GM21717 (cell line): ENCODE measurements around the gene PPARG.
"Not testable (repeated sequence)": the region's sequence is repeated elsewhere in the genome, so short reads cannot be mapped to it uniquely, and the experiment has no call there.

Source experiments
- ATAC-seq: cut with Tn5 transposase; IDR thresholded peaks from one replicate; pipeline ENCODE4 v1.9.1; 2021; ENCODE audit warnings: mild to moderate bottlenecking, moderate library complexity; ENCODE audit not compliant: unreplicated experiment

Gene PPARG

DNA sequence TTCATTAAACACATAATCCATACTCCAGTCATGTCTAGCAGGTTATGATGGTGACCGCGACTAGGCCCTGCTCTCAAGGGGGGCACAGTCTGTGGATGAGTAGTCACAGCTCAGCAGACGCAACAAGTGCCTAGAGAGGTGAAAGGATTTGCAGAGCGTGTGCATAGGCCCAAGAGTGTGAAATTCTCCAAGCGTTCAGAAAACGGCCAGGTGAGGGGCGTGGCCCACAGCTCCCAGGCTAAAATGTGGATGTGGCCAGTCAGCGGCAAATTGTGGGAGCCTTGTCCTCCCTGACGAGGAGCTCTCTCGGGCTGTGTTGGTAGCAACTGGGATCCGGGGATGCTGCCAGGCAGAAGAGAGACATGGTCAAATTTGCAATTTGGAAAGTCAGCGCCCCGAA, 149.0 kb downstream of the PPARG start:
- ATAC-seq, result no peak

DNA sequence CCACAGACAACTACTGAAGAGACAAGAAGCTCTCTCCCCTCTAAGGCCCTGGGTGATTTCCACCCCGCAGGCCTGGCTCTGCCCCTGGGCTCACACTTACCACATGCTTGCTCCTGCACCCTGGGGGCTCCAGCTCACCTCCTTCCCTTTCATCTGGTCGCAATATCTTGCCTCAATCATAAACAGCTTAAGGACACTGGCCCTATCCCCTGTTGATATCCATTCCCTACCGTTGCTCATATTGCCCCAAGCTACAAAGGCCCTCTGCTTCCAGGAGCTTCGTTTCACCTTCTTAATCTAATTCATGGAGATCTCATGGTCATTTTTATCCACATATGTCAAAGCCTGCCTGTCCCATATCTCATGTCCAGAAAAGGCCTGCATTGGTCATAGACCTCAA, 149.4 kb downstream of the PPARG start:
- no peak for ATAC-seq

DNA sequence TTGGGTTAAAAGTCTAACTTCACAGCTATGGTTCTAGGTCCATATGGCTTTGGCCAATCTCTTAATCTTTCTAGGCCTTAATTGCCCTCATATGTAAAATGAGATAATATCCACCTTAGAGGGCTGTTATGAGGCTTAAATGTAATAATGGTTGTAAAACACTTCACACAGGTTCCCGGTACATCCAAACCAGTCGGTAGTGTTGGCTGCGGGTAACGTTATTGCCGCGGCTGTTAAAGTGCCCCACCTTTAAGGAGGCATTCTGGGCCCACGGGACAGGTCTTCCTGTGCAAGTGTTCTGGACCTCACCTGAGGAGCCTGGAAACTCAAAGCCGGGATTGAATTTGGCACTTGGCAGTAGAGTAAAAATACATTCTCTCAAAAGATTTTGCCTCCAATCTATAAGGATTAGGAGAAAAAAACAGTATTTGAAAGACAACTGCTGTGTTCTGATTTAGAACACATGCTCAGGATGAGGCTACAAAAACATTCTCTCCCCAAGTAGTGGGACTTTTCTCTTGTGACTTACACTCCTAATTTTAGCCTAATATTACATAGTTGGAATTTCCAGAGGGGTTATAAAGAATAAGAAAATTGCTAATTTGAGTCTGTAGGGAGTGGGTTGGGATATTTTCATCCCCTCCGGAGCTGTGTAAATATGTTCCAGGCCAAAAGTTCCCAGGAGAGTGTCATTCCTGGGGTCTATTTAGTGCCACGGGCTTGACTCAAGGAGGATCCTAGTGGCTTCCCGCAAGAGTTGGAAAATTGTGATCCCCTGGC, 150.5 kb downstream of the PPARG start:
- ATAC-seq, result no peak

DNA sequence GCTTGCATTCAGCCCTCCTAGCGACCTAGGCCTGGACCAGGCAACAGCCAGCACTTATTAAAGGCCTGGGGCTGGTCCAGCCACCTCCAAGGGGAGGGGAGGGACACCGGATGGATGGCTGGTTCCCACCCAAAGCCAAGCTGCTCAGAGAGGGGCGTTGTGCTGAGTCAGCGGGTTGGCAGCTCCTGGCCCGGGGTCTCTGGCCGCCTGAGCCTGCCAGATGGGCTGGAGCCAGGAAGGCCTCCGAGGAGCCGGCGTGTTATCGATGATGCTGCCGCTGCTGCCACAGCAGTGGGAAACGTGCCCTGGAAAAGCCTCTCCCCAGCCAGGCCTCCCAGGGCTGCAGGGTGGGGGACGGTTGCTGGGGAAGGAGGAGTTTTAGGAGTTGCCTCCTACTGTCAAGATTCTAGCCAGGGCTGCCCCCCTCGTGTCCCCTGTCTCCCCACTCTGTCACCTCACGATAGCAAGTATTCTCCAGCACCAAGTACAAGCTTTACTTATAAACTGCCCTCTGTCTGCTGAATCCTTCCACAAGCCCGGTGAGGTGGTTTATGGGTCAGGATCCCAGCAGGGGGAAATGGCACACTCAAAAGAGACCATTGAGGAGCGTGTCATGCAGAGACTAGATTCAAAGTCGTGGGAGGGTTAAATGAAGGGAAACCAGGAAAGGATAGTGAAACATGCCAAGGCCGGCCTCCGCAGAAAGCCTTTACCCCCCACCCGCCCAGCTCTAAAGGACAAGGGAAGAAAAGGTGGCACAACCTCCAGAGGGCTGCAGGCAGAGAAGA, 152.3 kb downstream of the PPARG start:
- no peak for ATAC-seq

DNA sequence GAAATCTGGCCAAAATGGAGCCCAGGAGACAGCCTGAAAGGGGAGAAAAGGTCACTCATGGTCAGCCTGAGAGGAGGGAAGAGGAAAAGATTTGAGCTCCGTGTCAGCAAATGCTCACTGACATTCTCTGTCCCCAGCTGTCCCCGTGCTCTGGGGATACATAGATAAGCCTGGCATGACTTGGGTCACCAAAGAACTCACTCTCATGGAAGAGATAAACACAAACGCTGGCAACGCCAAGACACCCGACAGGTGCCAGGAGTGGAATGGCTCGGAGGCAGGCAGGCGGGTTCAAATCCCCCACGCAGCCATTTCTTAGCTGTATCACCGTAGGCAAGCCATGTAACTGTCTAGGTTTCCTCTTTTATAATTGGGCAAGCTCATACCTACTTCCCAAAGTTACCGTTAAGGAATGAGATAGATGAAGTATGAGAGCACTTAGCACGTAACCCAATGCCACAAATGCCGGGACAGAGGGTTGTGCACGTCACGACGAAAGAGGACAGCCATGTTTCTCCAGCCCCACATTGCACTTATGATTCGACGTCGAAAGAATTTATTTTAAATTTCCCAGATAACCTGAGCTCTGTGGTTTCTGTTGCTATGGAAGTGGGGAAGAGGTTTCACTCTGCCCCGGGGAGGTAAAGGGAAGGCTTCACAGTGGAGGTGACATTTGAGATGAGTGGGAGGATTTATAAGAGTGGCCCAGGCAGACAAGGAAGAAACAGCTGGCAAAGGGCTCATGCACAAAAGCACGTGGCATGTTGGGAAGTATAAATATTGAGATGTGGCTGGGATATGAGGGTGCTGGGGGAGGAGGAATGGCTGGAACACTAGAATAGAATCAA, 154.0 kb downstream of the PPARG start:
- ATAC-seq, result no peak

DNA sequence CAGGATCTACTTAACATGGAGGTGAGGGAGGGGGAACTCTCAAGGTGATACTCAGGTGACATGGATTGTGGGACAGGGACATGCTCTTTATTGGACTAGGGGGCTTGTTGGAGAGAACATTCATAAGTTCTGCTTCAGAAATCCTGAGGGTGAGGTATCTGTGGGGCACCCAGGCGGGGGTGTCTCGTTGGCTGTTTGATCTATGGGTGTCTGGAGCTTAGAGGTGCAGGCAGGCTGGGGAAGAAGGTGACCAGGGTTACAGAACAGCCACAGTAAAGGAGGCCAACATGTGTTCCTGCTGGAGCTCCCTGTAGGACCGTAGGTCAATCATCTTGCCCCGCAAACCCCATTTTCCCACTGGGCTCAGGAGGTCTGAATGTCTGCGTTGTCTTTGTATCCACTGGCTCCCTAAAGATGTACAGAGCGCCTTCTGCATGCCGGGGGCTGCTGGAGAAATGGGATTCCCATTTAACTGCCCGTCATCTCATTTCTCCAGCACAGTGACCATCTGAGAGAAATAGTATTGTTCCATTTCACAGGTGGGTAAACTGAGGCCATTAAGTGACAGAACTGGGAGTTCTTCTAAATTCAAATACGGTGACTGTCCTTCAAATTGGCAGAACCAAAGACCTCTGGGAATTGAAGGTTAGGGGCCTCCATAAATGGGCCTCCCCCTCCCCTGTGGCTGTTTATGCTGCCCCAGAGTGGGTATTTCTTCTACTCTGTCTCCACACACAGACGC, 155.1 kb downstream of the PPARG start:
- no peak for ATAC-seq

DNA sequence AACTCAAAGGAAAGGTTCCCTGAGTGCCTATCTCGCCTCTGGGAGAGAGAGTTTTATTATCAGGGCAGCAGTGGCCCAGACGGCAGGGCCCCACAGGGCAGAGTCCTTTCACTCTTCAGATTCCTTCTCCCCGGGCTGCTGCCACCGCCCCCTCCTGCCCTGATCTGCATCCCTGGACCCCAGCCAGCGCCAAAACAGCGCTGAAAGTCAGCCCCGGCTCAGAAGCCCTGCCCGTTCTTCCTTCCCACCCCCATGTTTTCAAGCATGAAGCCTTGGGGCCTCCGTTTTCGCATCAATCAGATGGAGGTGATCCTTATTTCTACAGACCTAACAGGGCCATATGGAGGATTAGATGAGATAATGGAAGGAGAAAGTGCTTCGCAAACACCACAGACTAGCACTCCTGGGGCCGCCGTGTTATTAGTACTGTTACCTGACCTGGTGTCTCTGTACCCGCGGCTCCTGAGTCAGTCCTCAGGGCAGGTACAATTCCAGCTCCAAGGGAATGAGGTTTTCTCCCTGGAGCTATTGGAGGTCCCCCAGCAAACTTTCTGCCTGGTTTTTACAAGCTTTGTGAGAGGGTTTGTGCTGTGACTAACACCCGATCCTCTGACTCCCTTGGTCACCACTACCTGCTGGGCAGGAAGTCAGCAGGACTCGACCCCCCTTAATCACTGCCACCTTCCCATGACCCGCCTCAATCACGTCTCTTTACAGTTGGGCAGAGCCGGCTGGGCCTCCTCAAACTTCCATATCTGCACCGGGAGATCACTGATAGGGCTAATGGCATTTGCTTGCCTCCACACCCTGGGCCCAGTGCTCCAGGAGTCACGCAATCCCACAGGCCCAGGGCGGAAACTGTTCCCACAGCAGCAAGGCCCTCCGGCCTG, 156.0 kb downstream of the PPARG start:
- no peak for ATAC-seq

DNA sequence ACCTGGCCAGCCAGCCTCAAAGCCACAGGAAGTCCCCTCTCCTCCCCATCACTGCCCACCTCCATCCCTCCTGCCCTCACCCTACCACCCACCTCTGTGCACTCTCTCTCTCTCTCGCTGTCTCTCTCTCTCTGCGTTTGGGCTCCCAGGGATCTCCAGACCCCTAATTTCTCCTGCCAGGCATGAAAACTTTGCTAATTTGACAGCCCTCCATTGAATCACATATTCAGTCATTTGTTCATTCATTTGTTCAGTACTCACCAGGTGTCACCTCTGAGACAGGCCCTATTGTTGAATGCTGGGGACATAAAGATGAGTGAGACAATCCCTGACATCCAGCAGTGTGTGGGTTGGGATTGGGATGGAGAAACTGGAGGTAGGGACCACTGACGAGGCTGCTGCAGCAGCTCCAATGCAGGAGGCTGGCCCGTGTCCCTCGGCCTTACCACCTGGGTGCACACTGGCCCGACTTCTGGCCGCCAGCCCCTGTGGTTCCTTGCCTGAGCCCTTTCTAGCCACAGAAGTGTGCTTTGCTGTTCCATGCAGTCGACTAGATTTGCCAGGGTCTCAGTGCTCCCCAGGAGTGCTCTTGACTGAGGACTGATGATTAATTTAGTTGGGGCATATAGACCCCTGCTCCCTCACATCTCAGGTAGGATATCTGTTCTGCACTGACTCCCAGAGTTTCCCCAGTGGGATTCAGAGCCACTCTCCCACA, 156.8 kb downstream of the PPARG start:
- ATAC-seq, result no peak

DNA sequence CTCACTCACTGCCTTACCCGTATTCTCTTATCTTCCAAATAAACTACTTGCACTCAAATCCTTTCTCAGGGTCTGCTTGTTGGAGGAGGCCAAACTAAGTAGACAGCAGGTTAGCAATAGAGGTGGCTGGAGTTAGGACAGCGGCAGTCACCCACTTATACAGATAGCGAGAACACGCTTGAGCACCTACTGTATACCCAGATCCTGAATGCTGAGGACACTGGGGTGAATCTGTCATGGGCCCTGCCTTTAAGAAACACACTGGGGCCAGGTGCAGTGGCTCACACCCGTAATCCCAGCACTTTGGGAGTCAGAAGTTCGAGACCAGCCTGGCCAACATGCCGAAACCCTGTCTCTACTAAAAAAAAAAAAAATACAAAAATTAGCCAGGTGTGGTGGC, 157.4 kb downstream of the PPARG start:
- ATAC-seq, result no peak

DNA sequence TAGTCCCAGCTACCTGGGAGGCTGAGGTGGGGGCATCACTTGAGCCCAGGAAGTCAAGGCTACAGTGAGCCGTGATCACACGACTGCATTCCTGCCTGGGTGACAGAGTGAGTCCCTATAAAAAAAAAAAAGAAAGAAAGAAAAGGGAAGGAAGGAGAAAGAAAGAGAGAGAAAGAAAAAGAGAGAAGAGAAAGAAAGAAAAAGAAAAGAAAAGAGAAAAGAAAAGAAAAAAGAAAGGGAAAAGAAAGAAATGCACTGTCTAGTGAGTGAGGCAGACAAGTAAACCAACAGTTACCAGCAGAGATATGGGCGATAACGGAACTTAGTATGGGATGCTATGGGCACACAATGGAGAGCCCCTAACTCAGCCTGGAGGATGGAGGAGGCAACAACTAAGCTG, 158.2 kb downstream of the PPARG start:
- ATAC-seq, result no peak

DNA sequence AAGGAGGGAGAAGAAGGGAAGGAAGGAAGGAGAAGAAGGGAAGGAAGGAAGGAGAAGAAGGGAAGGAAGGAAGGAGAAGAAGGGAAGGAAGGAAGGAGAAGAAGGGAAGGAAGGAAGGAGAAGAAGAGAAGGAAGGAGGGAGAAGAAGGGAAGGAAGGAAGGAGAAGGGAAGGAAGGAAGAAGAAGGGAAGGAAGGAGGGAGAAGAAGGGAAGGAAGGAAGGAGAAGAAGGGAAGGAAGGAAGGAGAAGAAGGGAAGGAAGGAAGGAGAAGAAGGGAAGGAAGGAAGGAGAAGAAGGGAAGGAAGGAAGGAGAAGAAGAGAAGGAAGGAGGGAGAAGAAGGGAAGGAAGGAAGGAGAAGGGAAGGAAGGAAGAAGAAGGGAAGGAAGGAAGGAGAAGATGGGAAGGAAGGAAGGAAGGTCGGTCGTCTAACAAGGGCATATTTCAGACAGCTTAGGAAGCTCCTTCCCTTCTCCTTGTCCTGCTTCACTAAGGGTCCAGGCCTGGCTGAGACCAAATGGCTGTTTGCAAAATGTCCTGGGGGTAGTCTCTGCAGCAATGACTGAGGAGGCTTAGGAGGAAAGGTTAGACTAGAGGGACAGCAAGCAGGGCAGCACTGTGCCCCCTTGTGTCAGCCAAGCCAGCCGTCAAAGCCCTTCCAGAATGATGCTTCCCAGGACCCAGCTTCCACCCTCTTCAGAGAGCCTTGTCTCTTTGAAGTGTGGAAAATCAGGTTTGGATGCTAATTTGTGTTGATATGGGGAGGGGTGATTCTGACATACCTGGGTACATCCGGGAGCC, 159.7 kb downstream of the PPARG start:
- not testable (repeated sequence) for ATAC-seq

DNA sequence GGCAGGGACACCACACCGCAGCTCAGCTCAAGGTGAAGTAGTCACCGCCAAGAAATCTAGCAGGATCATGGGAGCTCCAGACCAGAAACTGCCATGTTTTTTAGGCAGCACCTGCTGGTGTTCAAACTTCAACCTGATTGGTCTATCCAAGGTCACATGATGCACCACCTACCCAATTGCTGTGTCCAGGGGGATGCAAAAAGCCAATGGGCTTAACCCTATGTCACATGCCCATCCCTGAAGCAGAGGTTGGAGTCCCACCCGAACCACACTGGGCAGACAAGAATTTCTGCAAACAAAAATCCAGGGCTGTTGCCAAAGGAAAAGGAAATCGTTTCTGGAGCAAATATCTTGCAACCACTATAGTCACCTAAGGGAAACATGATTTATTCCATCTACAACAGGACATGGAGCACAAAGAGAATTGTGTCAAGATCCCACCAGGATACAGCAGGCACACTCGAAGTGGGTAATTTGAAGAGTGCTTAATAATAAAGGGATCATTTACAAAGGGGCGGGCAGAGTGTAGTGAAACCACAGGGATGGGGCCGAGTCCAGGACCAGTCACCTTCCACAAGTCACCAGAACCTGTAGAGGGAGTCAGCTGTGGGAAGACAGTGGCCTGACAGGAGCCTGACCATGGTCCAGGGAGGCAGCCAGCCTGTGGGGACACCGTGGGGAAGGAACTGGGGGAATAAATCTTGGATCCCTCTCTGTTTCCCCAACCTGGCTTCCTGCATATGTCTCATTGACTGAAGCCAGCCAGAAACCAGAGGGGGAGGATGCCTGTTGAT, 161.2 kb downstream of the PPARG start:
- no peak for ATAC-seq

DNA sequence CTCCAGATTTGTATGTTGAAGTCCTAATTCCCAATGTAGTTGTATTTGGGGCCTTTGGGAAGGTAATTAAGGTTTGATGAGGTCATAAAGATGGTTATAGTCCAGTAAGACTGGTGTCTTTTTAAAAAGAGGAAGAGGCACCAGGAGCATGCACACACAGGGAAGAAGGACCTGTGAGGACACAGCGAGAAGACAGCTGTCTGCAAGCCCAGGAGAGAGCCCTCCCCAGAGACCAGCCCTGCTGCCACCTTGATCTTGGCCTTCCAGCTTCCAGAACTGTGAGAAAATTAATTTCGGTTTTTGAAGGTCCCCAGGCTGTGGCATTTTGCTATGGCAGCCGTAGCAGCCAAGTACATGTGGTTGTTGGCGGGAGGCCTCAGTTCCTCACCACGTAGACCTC, 162.6 kb downstream of the PPARG start:
- no peak for ATAC-seq

DNA sequence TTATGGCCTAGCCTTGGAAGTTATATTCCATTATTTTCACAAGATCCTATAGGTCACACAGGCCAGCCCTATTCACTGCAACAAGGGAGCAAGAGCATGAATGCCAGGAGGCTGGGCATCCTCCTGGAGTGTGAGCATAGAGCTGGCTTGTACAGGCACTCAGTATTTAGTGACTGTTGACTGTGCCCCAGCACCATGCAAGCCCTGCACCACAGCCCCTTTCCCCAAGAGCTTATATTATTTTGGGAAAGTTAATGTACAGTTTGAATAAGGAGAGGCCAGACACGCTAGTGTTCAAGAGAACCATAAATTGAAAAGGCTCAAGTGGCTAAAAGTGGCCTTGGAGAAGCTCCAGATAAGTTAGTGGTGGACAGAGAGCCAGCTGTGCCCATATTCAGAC, 163.1 kb downstream of the PPARG start:
- ATAC-seq, result no peak

DNA sequence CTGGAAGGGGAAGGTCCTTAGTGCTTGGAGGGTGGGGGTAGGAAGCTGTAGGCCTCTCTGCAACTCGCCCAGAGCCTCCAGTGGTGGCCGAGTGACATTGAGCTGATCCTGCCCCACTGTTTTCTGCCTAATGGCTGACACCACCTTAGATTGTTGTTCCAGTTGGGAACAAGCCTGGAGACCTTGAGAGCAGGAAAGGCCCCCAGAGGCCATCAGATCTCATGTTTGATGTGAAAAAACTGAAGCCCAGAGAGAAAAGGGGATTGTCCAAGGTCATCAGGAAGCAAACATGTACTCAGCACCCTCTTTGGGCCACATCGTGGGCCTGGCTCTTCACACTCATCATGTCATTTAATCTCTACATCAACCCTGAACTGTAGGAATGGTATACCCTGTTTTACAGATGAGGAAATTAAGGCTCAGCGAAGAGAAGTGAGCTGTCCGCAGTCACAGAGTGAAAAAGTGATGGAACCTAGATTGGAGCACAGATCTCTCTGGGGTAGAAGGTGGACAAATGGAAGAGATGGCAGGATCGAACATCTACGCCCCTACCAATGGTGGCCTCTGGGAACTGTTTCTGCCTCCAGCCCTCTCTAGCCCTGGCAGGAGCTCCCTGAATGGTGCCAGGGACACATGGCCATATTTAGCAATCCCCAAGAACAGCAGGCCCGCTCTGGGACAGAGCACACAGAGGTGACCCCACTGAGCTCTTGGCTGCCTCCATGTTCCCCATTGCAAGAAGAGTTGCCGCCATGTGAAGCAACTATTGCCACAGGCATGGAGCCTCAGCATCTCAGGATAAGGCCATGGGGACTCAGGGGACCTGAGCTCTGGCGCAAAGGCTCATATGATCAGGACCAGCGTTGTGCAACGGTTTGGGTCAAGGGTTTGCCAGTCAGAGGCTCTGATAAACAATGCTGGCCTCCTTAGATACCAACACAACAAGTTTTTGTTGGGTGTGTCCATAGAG, 163.8 kb downstream of the PPARG start:
- ATAC-seq, result no peak

DNA sequence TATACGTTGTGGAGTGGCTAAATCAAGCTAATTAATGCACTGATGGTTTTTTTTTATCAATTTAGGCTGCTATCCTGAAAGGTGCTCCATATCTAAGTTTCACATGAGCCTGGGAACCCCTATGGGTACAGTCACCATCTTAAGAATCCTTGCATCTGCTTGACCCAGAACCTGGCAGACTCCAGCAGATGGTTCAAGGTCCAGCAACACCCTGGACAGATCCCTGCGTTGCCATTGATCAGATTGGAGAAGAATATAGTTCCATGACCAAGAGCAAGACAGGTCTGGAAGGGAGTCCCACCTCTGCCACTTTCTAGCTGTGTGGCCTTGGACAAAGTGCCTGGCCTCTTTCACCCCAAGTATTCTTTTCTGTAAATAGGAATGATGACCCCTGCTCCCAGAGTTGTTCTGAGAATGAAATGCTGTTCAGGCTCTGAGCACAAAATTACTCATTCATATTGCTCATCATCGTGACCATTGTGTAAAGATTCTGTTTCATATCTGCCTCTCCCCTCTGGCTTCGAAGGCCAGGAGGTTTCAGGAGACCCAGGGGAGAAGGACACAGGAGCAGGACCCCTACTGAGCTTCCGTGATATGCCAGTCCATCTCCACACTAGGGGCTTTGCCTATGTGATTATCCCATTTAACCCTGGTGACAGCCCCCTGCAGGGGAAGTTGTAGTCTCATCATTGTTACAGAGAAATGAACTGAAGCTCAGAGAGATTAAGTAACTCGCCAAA, 165.4 kb downstream of the PPARG start:
- ATAC-seq, result no peak
